ENCODE results near the gene LMOD3. TPM values are rescaled to one million over a fixed set of nuclear protein-coding genes. Genes with fewer than 3 reads are reported as not detected.

The LMOD3 gene
- total and polyA plus RNA-seq, 2 donors (not counting 3 experiments of a cell fraction or from before 2014, with no cell fraction given): not detected

DNA sequence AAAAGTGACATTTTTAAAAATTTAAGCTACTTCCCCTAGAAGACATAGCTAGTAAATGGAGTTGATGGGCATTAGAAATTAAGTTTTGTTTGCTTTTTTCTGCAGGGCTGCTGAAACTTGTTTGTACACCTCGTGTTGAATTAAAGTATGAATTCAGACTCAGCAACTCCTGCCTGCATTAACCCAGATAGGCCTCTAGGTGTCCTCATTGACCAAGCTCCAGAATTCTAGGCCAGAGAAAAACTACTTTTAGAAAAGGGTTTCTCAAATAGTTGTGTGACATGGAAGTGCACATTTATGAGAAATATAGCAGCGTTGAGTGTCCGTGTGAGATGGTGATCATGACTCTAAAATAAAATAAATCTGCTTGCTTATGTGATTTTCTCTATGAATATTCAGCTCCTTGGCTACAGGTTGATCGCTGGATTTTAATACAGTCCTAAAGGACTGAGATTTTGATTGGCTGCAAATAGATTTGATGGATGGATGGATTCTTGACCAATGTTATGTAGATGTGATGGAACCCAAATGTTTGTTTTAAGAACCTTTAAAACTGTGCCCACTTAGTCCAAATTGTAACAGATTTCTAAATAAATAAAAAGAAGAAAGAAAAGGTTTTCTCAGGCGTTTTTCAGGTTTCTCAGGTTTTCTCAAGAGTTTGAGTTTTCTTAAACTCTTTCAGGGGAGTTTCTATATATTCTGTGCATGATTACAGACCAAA lies 39.4 kb upstream of the LMOD3 start:
- dilution Hi-C loops (cut with MboI; ENCODE audit: extremely low pct_ligation_motif_present, low sequenced_read_pairs): loop anchor here (25.0 kb wide), 1 partner anchor 251 kb away; no protein-coding TSS in a partner anchor

More for the DNA sequence above, 39.4 kb upstream of the LMOD3 start:
- Histone ChIP-seq H3K79me2 (ENCODE audit: control insufficient read depth, insufficient read depth, low read length) (no peaks in the 10 kb centered on the region), H2AFZ (ENCODE audit: low read depth, low read length) (no peak overlapping the region), H3K4me3 (replicated peaks in 1 of 3; ENCODE audit: insufficient read depth in 1 of 3, low read depth in 1 of 3, low read length in 3 of 3) (no peak overlapping the region), H3K27me3 (ENCODE audit: control insufficient read depth in 2 of 2, insufficient read depth in 2 of 2, low read length in 2 of 2) (peaks cover 0 to 1% of the 10 kb centered on the region in 2 experiments), H4K20me1 (replicated peaks; ENCODE audit: control insufficient read depth, extremely low read depth, insufficient read depth, low read length) (no peaks in the 10 kb centered on the region), H3K9me1 (replicated peaks; ENCODE audit: control insufficient read depth, extremely low read depth, insufficient read depth, low read length) (no peaks in the 10 kb centered on the region), H3K27ac (ENCODE audit: insufficient read depth, low read depth, low read length) (no peak overlapping the region), H3K9ac (replicated peaks; ENCODE audit: extremely low read depth, insufficient read depth, low read length) (no peak overlapping the region), H3K36me3 (ENCODE audit: control insufficient read depth in 2 of 2, extremely low read depth in 1 of 2, insufficient read depth in 2 of 2, low read length in 2 of 2) (no peaks in the 10 kb centered on the region), H3K4me1 (ENCODE audit: control insufficient read depth, extremely low read depth, insufficient read depth, low read length) (no peaks in the 10 kb centered on the region), H3K9me3 (replicated peaks; ENCODE audit: control insufficient read depth, insufficient read depth, low read length) (no peaks in the 10 kb centered on the region), H3K4me2 (ENCODE audit: insufficient read depth, low read length) (no peak overlapping the region)
- FAIRE-seq: peak; percentile 95
- DNase-seq (ENCODE audit: low read depth, low spot score): peak; percentile 65
- no peak for TF ChIP-seq EZH2 (IDR thresholded peaks at IDR 0.05; ENCODE audit: borderline replicate concordance, low read depth, low read length, severe bottlenecking)
- TF ChIP-seq, protein P1, sequence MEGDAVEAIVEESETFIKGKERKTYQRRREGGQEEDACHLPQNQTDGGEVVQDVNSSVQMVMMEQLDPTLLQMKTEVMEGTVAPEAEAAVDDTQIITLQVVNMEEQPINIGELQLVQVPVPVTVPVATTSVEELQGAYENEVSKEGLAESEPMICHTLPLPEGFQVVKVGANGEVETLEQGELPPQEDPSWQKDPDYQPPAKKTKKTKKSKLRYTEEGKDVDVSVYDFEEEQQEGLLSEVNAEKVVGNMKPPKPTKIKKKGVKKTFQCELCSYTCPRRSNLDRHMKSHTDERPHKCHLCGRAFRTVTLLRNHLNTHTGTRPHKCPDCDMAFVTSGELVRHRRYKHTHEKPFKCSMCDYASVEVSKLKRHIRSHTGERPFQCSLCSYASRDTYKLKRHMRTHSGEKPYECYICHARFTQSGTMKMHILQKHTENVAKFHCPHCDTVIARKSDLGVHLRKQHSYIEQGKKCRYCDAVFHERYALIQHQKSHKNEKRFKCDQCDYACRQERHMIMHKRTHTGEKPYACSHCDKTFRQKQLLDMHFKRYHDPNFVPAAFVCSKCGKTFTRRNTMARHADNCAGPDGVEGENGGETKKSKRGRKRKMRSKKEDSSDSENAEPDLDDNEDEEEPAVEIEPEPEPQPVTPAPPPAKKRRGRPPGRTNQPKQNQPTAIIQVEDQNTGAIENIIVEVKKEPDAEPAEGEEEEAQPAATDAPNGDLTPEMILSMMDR (IDR thresholded peaks at IDR 0.05; ENCODE audit: extremely low read depth in 1 of 2, insufficient read depth in 1 of 2, low read depth in 1 of 2, low read length in 2 of 2): peak; percentile 75
- no TSS peak for BruUV-seq (replicated peaks)
- ChIA-PET CTCF (interaction anchor here (0.6 to 9.7 kb wide), 53 partner anchors 8 to 694 kb away, joined by 3 to 230 read pairs (median 4); partner anchors contain the start of genes FRMD4B and LMOD3), POLR2A (no interaction called here)
- intact Hi-C loops (cut with micrococcal nuclease): loop anchor here (1.0 to 5.0 kb wide), 8 partner anchors 39 to 510 kb away; partner anchors contain the start of gene LMOD3

Measured in endothelial cell of umbilical vein (primary cell).